ENCODE results near the gene KIAA1755.

GRCh38 chr20:38173237-38174156, 87.0 kb downstream of the KIAA1755 start:
- TF ChIP-seq CTCF (conservative IDR thresholded peaks at IDR 0.05; ENCODE audit: low read depth, low read length) = peak; percentile 55
- no peak for TF ChIP-seq EZH2 (IDR thresholded peaks at IDR 0.05; ENCODE audit: low read length, unreplicated experiment)
- TF ChIP-seq EZH2phosphoT487 (IDR thresholded peaks at IDR 0.05; ENCODE audit: borderline replicate concordance, low read length) = no peak

Measured in PC-3 (cell line).